GM23248 (cell line): ENCODE results near the gene NDUFA13. TPM values are rescaled to one million over a fixed set of nuclear protein-coding genes. Genes with fewer than 3 reads are reported as not detected.
A peak's percentile ranks its signal among the peaks of the same experiment; 100 is the strongest.

ENCODE experiments used
- DNase-seq: peaks from one replicate; pipeline ENCODE4 v3.0.0-alpha.2; 2015
- H2AFZ ChIP-seq: fragments of 200-600 bp; sonication (generic); 2 replicates; pipeline ENCODE4 v1.6.1; 2016; ENCODE audit warnings: antibody characterized with exemption
- H3F3A ChIP-seq: fragments of 200-600 bp; sonication (generic); 2 replicates; pipeline ENCODE4 v1.6.1; 2016; ENCODE audit warnings: mild to moderate bottlenecking, antibody characterized with exemption, mixed run types; ENCODE audit not compliant: insufficient read depth
- H3K27ac ChIP-seq: fragments of 200-600 bp; sonication (generic); 2 replicates; pipeline ENCODE4 v1.5.1; 2016; ENCODE audit warnings: mild to moderate bottlenecking
- H3K27me3 ChIP-seq: fragments of 200-600 bp; sonication (generic); replicated peaks from 2 replicates; pipeline ENCODE4 v1.6.1; 2016; ENCODE audit warnings: mild to moderate bottlenecking; ENCODE audit not compliant: insufficient read depth
- H3K36me3 ChIP-seq: fragments of 200-600 bp; sonication (generic); 2 replicates; pipeline ENCODE4 v1.6.1; 2016; ENCODE audit warnings: low read depth, mild to moderate bottlenecking
- H3K4me1 ChIP-seq: fragments of 200-600 bp; sonication (generic); 2 replicates; pipeline ENCODE4 v1.6.1; 2016; ENCODE audit warnings: mild to moderate bottlenecking; ENCODE audit not compliant: insufficient read depth
- H3K4me2 ChIP-seq: fragments of 200-600 bp; sonication (generic); one replicate; pipeline ENCODE4 v1.6.1; 2016; ENCODE audit warnings: mild to moderate bottlenecking; ENCODE audit not compliant: unreplicated experiment
- H3K4me3 ChIP-seq: fragments of 200-600 bp; sonication (generic); 2 replicates; pipeline ENCODE4 v1.5.1; 2016; ENCODE audit warnings: mild to moderate bottlenecking
- H3K79me2 ChIP-seq: fragments of 200-600 bp; sonication (generic); 2 replicates; pipeline ENCODE4 v1.6.1; 2016; ENCODE audit warnings: mild to moderate bottlenecking; ENCODE audit not compliant: insufficient read depth
- H3K9ac ChIP-seq: fragments of 200-600 bp; sonication (generic); 2 replicates; pipeline ENCODE4 v1.6.1; 2016; ENCODE audit warnings: mild to moderate bottlenecking
- H3K9me2 ChIP-seq: fragments of 200-600 bp; sonication (generic); 2 replicates; pipeline ENCODE4 v1.6.1; 2016; ENCODE audit warnings: mixed run types, mild to moderate bottlenecking, moderate library complexity; ENCODE audit not compliant: insufficient read depth
- H3K9me3 ChIP-seq: fragments of 200-600 bp; sonication (generic); one replicate; pipeline ENCODE4 v1.6.1; 2017; ENCODE audit warnings: low read depth
- H4K20me1 ChIP-seq: fragments of 200-600 bp; sonication (generic); 2 replicates; pipeline ENCODE4 v1.6.0; 2016; ENCODE audit not compliant: insufficient read depth
- EZH2 ChIP-seq: fragments of 200-600 bp; sonication (generic); IDR thresholded peaks from 2 replicates; pipeline ENCODE4 v1.6.1; 2018; ENCODE audit warnings: antibody characterized with exemption, mild to moderate bottlenecking; ENCODE audit not compliant: insufficient read depth, poor library complexity, severe bottlenecking
- EZH2phosphoT487 ChIP-seq: fragments of 200-600 bp; sonication (generic); IDR thresholded peaks from 2 replicates; pipeline ENCODE4 v1.6.1; 2018; ENCODE audit warnings: antibody characterized with exemption, moderate library complexity, mild to moderate bottlenecking, low read depth; ENCODE audit not compliant: insufficient read depth
- WGBS, 2 experiments: methylation state at CpG; one replicate each; pipeline ENCODE4 v1.1.6; 2015 to 2017; ENCODE audit warnings: low lambda C conversion rate in 2 of 2, low coverage in 1 of 2; ENCODE audit errors: missing lambda C conversion rate in 2 of 2; 5-methylcytosine and 5-hydroxymethylcytosine counted together
- in situ Hi-C: fragments of 300-500 bp; cut with MboI; formaldehyde crosslinking; loops from 2 replicates; pipeline ENCODE4 v1.15.0; 2020
- polyA plus RNA-seq: library from polyadenylated mRNA; unstranded; fragments of >200 nt; fragmentation: Nextera tagmentation; extraction: Ambion mirVana; gene quantifications from 2 replicates; pipeline ENCODE4 v1.2.1, GENCODE V29; 2016
- total RNA-seq: library from RNA; depleted of rRNA; stranded (reverse); fragments of >200 nt; shearing (Covaris generic); gene quantifications from 2 replicates; pipeline ENCODE4 v1.2.3, GENCODE V29; 2014

The NDUFA13 gene
- total and polyA plus RNA-seq, 2 experiments from 2014 or later, result 92.4 to 466 TPM

DNA sequence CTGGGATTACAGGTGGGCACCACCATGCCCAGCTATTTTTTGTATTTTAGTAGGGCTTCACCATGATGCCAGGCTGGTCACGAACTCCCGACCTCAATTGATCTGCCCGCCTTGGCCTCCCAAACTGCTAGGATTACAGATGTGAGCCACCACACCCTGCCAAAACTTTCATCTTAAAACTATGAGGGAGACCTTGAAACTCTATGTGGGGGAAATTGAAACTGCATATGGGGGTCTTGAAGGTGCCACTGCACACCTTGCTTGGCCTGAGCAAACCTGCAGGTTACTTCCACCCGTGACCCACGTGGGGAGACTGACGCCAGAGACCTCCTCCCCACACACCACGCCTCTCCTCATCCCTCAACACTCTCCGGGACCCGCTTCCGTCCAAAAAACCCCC is 37.6 kb downstream of the NDUFA13 start:
- Histone ChIP-seq H3K9me2 (no peaks in the 10 kb centered on the region), H3K9me3 (no peaks in the 10 kb centered on the region), H3K79me2 (no peaks in the 10 kb centered on the region), H3K4me1 (no peaks in the 10 kb centered on the region), H3K36me3 (no peaks in the 10 kb centered on the region), H3K27ac (no peak overlapping the region), H3K9ac (no peak overlapping the region), H4K20me1 (no peaks in the 10 kb centered on the region), H3K4me2 (no peak overlapping the region), H3K4me3 (no peak overlapping the region), H3K27me3 (no peaks in the 10 kb centered on the region), H3F3A (no peaks in the 10 kb centered on the region), H2AFZ (no peak overlapping the region)
- in situ Hi-C loops, result no loop called here
- TF ChIP-seq EZH2phosphoT487, result no peak
- no peak for TF ChIP-seq EZH2
- DNase-seq, result no peak
- WGBS, 2 experiments, result 70 to 74% methylated on average over 10 of the region's 10 CpGs

DNA sequence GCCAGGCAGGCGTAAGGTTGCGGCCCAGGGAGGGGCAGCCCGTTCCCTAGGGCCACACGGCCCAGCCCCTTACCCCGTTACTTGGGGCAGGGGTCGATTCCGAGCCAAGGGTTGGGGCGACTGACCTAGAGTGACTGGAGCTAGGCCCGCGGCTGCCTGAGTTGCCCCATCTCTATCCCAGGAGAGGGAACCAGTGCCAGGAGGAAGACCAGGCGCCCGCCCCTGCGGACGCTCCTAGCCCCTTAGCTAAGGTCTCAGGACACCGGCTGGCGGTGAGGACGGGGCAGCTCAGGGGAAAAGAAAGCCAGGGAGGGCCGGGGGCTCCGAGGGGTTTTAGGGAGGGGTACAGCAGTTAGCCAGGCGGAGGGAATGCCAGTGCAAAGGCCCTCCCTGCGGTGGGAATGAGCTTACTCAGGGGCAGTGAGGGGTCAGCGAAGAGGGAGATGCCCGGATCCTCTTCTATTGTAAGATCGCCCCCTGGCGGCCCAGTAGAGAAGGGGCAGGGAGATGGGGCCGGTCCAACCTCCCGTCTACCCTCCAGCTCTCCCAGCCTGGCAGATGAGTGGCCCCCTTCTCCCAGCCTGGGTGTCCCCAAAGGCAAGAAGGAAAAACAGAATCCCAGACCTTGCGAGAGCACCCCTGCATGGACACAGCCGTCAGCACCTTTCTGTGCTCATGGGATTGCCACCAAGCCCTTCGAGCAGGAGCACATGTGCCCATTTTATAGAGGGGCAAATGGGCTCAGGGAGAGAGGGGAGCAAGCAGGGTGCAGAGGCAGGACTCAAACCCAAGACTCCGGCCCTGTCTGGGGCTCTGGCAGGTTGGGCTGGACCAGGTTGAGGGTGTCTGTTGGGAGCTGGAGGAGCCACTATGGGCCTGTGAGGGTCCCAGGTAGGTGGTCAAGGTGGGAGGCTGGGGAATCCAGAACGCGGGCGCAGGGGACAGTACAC is 38.3 kb downstream of the NDUFA13 start:
- Histone ChIP-seq H3K79me2 (no peaks in the 10 kb centered on the region), H3K27ac (no peak overlapping the region), H3K4me3 (no peak overlapping the region), H2AFZ (no peak overlapping the region), H3K27me3 (no peaks in the 10 kb centered on the region), H3K9me2 (no peaks in the 10 kb centered on the region), H3K9ac (no peak overlapping the region), H3K4me1 (no peaks in the 10 kb centered on the region), H3K4me2 (no peak overlapping the region), H3K36me3 (no peaks in the 10 kb centered on the region), H4K20me1 (no peaks in the 10 kb centered on the region), H3F3A (no peaks in the 10 kb centered on the region), H3K9me3 (no peaks in the 10 kb centered on the region)
- WGBS, 2 experiments, result 52% methylated on average over 26 to 34 of the region's 34 CpGs
- in situ Hi-C loops, result no loop called here
- no peak for TF ChIP-seq EZH2phosphoT487
- TF ChIP-seq EZH2, result no peak
- peak; percentile 71 for DNase-seq

DNA sequence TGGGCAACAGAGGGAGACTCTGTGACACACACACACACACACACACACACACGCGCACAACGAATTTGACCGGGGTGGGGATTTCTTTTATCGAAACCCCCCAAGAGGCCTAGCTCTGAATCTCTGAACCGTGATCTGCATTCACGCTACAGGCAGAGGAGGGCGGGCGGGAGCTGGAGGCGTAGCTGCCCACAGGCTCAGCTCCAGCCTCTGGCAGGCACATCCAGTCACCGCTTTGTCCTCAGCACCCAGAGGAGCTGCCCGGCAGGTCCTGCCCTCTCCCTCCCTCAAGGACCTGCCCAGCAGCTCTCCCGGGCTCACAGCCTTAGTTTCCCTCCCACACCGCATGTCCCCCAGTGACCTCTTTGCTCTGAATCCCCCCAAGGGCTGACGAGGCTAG is 42.0 kb downstream of the NDUFA13 start:
- Histone ChIP-seq H3K4me1 (no peaks in the 10 kb centered on the region), H3K4me2 (no peak overlapping the region), H3K4me3 (no peak overlapping the region), H3K9ac (no peak overlapping the region), H3K9me3 (no peaks in the 10 kb centered on the region), H3K9me2 (no peaks in the 10 kb centered on the region), H3F3A (no peaks in the 10 kb centered on the region), H3K27ac (no peak overlapping the region), H3K79me2 (no peaks in the 10 kb centered on the region), H4K20me1 (no peaks in the 10 kb centered on the region), H2AFZ (no peak overlapping the region), H3K36me3 (no peaks in the 10 kb centered on the region), H3K27me3 (no peaks in the 10 kb centered on the region)
- in situ Hi-C loops, result no loop called here
- no peak for DNase-seq
- TF ChIP-seq EZH2phosphoT487 (no peak), EZH2 (no peak)
- 80 to 89% methylated on average over 13 to 15 of the region's 15 CpGs for WGBS, 2 experiments

DNA sequence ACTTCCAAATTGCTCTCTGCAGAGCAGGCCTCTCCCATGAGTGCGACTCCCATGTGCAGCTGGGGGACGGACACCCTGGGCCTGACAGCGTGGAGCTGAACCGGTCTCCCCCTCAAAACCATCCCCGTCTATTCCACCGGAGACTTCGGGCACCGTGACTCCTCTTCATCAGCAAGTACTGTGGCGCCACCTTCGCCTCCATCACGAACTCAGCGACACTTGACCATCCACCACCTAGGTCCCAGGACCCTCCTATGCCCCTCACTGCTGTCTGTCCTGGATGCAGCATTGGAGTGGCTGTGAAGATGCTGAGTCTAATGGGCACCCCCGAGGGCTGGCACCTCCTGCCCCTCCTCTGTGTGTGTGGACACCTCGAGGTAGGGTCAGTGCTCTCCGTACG is 42.6 kb downstream of the NDUFA13 start:
- DNase-seq, result no peak
- Histone ChIP-seq H3K79me2 (no peaks in the 10 kb centered on the region), H3F3A (no peaks in the 10 kb centered on the region), H3K27me3 (no peaks in the 10 kb centered on the region), H3K9me3 (no peaks in the 10 kb centered on the region), H3K4me2 (no peak overlapping the region), H3K9me2 (no peaks in the 10 kb centered on the region), H3K27ac (no peak overlapping the region), H3K36me3 (no peaks in the 10 kb centered on the region), H2AFZ (no peak overlapping the region), H4K20me1 (no peaks in the 10 kb centered on the region), H3K9ac (no peak overlapping the region), H3K4me1 (no peaks in the 10 kb centered on the region), H3K4me3 (no peak overlapping the region)
- 92 to 94% methylated on average over 16 of the region's 16 CpGs for WGBS, 2 experiments
- TF ChIP-seq EZH2, result no peak
- TF ChIP-seq EZH2phosphoT487, result no peak
- in situ Hi-C loops, result no loop called here
